ENCODE results near the gene ZBTB16.

The ZBTB16 gene

DNA sequence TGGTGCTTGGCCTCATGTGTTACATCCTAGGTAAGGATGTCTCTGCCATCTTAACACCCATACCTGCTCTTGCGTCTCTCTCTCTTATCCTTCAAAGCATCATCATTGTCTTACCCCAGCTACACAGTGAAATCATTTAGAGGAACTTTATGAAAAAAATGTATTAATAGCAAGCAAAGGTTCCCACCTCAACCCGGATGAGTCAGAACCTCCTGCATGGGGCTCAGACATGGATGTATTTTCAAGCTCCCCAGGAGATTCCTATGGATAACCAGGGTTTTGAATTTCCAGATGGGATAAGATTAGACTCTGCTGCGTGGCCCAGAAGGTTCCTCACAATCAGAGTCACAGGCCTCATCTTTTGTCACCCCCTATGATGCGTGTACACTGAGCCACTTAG, 147.6 kb downstream of the ZBTB16 start:
- TF ChIP-seq, protein P1, sequence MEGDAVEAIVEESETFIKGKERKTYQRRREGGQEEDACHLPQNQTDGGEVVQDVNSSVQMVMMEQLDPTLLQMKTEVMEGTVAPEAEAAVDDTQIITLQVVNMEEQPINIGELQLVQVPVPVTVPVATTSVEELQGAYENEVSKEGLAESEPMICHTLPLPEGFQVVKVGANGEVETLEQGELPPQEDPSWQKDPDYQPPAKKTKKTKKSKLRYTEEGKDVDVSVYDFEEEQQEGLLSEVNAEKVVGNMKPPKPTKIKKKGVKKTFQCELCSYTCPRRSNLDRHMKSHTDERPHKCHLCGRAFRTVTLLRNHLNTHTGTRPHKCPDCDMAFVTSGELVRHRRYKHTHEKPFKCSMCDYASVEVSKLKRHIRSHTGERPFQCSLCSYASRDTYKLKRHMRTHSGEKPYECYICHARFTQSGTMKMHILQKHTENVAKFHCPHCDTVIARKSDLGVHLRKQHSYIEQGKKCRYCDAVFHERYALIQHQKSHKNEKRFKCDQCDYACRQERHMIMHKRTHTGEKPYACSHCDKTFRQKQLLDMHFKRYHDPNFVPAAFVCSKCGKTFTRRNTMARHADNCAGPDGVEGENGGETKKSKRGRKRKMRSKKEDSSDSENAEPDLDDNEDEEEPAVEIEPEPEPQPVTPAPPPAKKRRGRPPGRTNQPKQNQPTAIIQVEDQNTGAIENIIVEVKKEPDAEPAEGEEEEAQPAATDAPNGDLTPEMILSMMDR (conservative IDR thresholded peaks at IDR 0.05; ENCODE audit: low read depth, low read length) = no peak
- peak; percentile 67 for DNase-seq (ENCODE audit: low read depth)
- no peak overlapping the region for H3K4me3 ChIP-seq (ENCODE audit: low read depth, low read length)

GRCh38 chr11:114208377-114208776, 148.9 kb downstream of the ZBTB16 start:
- DNase-seq (ENCODE audit: low read depth) = no peak
- TF ChIP-seq, protein P1 (conservative IDR thresholded peaks at IDR 0.05; ENCODE audit: low read depth, low read length) = no peak

DNA sequence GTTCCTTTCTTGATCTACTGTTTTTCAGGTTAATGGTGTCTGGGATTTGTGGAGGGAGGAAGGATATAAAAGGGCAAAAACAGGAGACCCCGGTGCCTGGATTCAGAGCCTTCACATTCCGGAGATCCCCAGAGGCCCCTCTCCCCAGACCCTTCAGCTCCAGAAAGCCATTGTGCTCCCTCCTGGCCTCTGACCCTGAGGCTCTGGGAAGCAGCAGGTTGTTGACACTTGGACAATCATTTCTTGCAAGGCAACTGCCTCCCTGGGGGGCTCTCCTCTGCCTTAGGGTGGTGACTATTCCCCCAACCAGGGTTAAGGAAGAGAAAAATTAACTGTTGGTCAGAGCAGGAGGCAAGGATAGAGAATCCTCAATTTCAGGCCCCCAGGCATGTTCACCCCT, 149.8 kb downstream of the ZBTB16 start:
- DNase-seq (ENCODE audit: low read depth) = no peak
- no peak overlapping the region for H3K4me3 ChIP-seq (ENCODE audit: low read depth, low read length)
- TF ChIP-seq, protein P1 (conservative IDR thresholded peaks at IDR 0.05; ENCODE audit: low read depth, low read length) = no peak

More at GRCh38 chr11:114208377-114208776, 148.9 kb downstream of the ZBTB16 start:
- no peak overlapping the region for H3K4me3 ChIP-seq (ENCODE audit: low read depth, low read length)

GRCh38 chr11:114209904-114210303, 150.4 kb downstream of the ZBTB16 start:
- H3K4me3 ChIP-seq (ENCODE audit: low read depth, low read length) = no peak overlapping the region
- TF ChIP-seq, protein P1 (conservative IDR thresholded peaks at IDR 0.05; ENCODE audit: low read depth, low read length) = no peak
- peak; percentile 50 for DNase-seq (ENCODE audit: low read depth)

- no peak overlapping the region for H3K4me3 ChIP-seq (ENCODE audit: low read depth, low read length)
- TF ChIP-seq, protein P1 (conservative IDR thresholded peaks at IDR 0.05; ENCODE audit: low read depth, low read length) = no peak
- no peak for DNase-seq (ENCODE audit: low read depth)
Observed at GRCh38 chr11:114211444-114212121, 152.1 kb downstream of the ZBTB16 start.

DNA sequence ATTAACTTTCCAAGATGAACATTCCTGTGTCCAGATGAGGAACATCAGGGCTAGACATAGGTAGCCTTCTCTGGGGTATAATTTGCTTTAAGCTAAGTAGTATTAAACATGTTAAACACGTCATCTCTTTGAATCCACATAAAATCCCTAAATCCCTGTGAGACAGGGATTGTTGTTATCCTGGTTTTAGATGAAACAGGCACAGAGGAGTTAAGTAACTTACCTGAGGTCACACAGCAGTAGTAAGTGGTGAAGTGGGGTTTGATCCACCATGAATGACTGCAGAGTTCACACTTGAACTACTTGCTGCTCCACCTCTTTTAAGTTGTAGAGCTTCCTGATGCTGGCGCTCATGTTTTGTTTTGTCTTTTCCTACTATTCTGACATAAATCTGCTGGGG, 154.1 kb downstream of the ZBTB16 start:
- no peak for DNase-seq (ENCODE audit: low read depth)
- TF ChIP-seq, protein P1 (conservative IDR thresholded peaks at IDR 0.05; ENCODE audit: low read depth, low read length) = no peak
- H3K4me3 ChIP-seq (ENCODE audit: low read depth, low read length) = no peak overlapping the region

GRCh38 chr11:114215428-114215827, 155.9 kb downstream of the ZBTB16 start:
- no peak for DNase-seq (ENCODE audit: low read depth)
- H3K4me3 ChIP-seq (ENCODE audit: low read depth, low read length) = no peak overlapping the region
- TF ChIP-seq, protein P1 (conservative IDR thresholded peaks at IDR 0.05; ENCODE audit: low read depth, low read length) = no peak
